OCI-LY7 (cell line): ENCODE results near the gene RAET1L. TPM values are rescaled to one million over a fixed set of nuclear protein-coding genes. Genes with fewer than 3 reads are reported as not detected.

Experiments
- BruUV-seq: library from RNA; stranded (reverse); fragments of 400-500 nt; replicated peaks from 2 replicates; lab custom pipeline; 2021; lab: Mats Ljungman, UMichigan
- CTCF ChIA-PET: fragments of 300-600 bp; sonication (Branson Sonifier 250); formaldehyde crosslinking; loops from one replicate; lab custom pipeline; 2022; ENCODE audit warnings: antibody characterized with exemption; ENCODE audit not compliant: unreplicated experiment; lab: Charles Lee
- POLR2A ChIA-PET: fragments of 300-600 bp; sonication (Branson Sonifier 250); formaldehyde crosslinking; loops from one replicate; lab custom pipeline; 2022; ENCODE audit warnings: antibody characterized with exemption; lab: Charles Lee
- DNase-seq: peaks from one replicate; pipeline ENCODE4 v3.0.0-alpha.2; 2015; ENCODE audit warnings: low spot score
- H2AFZ ChIP-seq: fragments of 200-600 bp; sonication (generic), shearing (Covaris generic); 2 replicates; pipeline ENCODE4 v1.6.1; 2014; ENCODE audit warnings: mild to moderate bottlenecking, antibody characterized with exemption, low read length, moderate library complexity
- H3K27ac ChIP-seq: fragments of 200-600 bp; sonication (generic); 2 replicates; pipeline ENCODE4 v1.5.1; 2014; ENCODE audit warnings: mixed run types, low read depth, mild to moderate bottlenecking, moderate library complexity, low read length, inconsistent platforms; ENCODE audit not compliant: poor library complexity, severe bottlenecking
- H3K36me3 ChIP-seq: fragments of 200-600 bp; sonication (generic); 2 replicates; pipeline ENCODE4 v1.6.1; 2014; ENCODE audit warnings: mild to moderate bottlenecking, antibody characterized with exemption, low read length, moderate library complexity, mixed read lengths; ENCODE audit not compliant: insufficient read depth
- H3K4me1 ChIP-seq: fragments of 200-600 bp; sonication (generic); 2 replicates; pipeline ENCODE4 v1.5.1; 2014; ENCODE audit warnings: mild to moderate bottlenecking, low read length; ENCODE audit not compliant: insufficient read depth, poor library complexity, severe bottlenecking
- H3K4me2 ChIP-seq: fragments of 200-600 bp; sonication (generic); 2 replicates; pipeline ENCODE4 v1.6.1; 2014; ENCODE audit warnings: mild to moderate bottlenecking, low read length
- H3K4me3 ChIP-seq: fragments of 200-600 bp; sonication (generic); 2 replicates; pipeline ENCODE4 v1.5.1; 2014; ENCODE audit warnings: mild to moderate bottlenecking, low read depth, low read length; ENCODE audit not compliant: poor library complexity, severe bottlenecking
- H3K79me2 ChIP-seq: fragments of 200-600 bp; sonication (generic); 2 replicates; pipeline ENCODE4 v1.6.1; 2016; ENCODE audit warnings: low read depth, mild to moderate bottlenecking, low read length, moderate library complexity, mixed read lengths; ENCODE audit not compliant: insufficient read depth
- H3K9me2 ChIP-seq: fragments of 200-600 bp; sonication (generic); 2 replicates; pipeline ENCODE4 v1.6.1; 2016; ENCODE audit warnings: mild to moderate bottlenecking, low read length, mixed read lengths; ENCODE audit not compliant: insufficient read depth
- H3K9me3 ChIP-seq: fragments of 200-600 bp; sonication (generic); 2 replicates; pipeline ENCODE4 v1.6.1; 2014; ENCODE audit warnings: mild to moderate bottlenecking, mixed run types, low read length, mixed read lengths
- H4K20me1 ChIP-seq: fragments of 200-600 bp; sonication (generic); 2 replicates; pipeline ENCODE4 v1.6.1; 2014; ENCODE audit warnings: mild to moderate bottlenecking, antibody characterized with exemption, low read length, moderate library complexity, mixed read lengths; ENCODE audit not compliant: insufficient read depth
- CTCF ChIP-seq: fragments of 200-600 bp; sonication (generic); conservative IDR thresholded peaks from 2 replicates; pipeline ENCODE4 v1.5.1; 2014; ENCODE audit warnings: mild to moderate bottlenecking, antibody characterized with exemption, low read length, moderate library complexity, mixed read lengths
- EZH2phosphoT487 ChIP-seq: fragments of 200-600 bp; sonication (generic); IDR thresholded peaks from 2 replicates; pipeline ENCODE4 v1.6.1; 2018; ENCODE audit warnings: low read depth, borderline replicate concordance, mild to moderate bottlenecking, mixed run types, antibody characterized with exemption, low read length, moderate library complexity, mixed read lengths
- intact Hi-C: fragments of 100-400 bp; cut with micrococcal nuclease; formaldehyde crosslinking; loops from one replicate; pipeline ENCODE4 v1.10.0; 2022; ENCODE audit not compliant: unreplicated experiment
- total RNA-seq, 2 experiments: library from RNA; depleted of rRNA in 1 of 2; stranded (reverse); fragments of >200 nt in 1 of 2; shearing (Covaris generic) in 1 of 2; gene quantifications; 2 replicates each; pipeline ENCODE4 v1.2.3, GENCODE V29; 2014 to 2022

The RAET1L gene
- total RNA-seq, 2 experiments from 2014 or later: not detected

GRCh38 chr6:150036081-150036480 is 10.7 kb upstream of the RAET1L start:
- H2AFZ ChIP-seq: no peak overlapping the region
- H4K20me1 ChIP-seq: no peaks in the 10 kb centered on the region; the same call in 1 of the 2 replicates
- no peaks in the 10 kb centered on the region for H3K79me2 ChIP-seq
- no peaks in the 10 kb centered on the region for H3K4me1 ChIP-seq
- H3K27ac ChIP-seq: no peak overlapping the region
- H3K4me3 ChIP-seq: no peak overlapping the region
- H3K4me2 ChIP-seq: no peak overlapping the region
- no peak for DNase-seq
- H3K9me2 ChIP-seq: no peaks in the 10 kb centered on the region
- CTCF ChIA-PET: no interaction called here
- no peak for TF ChIP-seq EZH2phosphoT487
- TF ChIP-seq CTCF: no peak
- intact Hi-C loops: no loop called here
- no TSS peak for BruUV-seq
- POLR2A ChIA-PET: no interaction called here
- no peaks in the 10 kb centered on the region for H3K9me3 ChIP-seq
- H3K36me3 ChIP-seq: no peaks in the 10 kb centered on the region

- Histone ChIP-seq H3K9me3 (no peaks in the 10 kb centered on the region), H3K4me1 (peaks cover 12% of the 10 kb centered on the region), H4K20me1 (no peaks in the 10 kb centered on the region; the same call in 1 of the 2 replicates), H3K36me3 (no peaks in the 10 kb centered on the region), H3K79me2 (no peaks in the 10 kb centered on the region), H3K9me2 (no peaks in the 10 kb centered on the region), H3K4me2 (no peak overlapping the region), H3K27ac (no peak overlapping the region), H3K4me3 (no peak overlapping the region), H2AFZ (no peak overlapping the region)
- CTCF ChIA-PET: no interaction called here
- no peak for DNase-seq
- POLR2A ChIA-PET: interaction anchor here (0.6 to 0.7 kb wide), 3 partner anchors 75 to 761 kb away, joined by 3 read pairs; no protein-coding TSS in a partner anchor
- intact Hi-C loops: no loop called here
- BruUV-seq: no TSS peak
- TF ChIP-seq CTCF (no peak), EZH2phosphoT487 (no peak)
Observed at GRCh38 chr6:150033207-150033771, 8.0 kb upstream of the RAET1L start.

- CTCF ChIA-PET: no interaction called here
- Histone ChIP-seq H4K20me1 (no peaks in the 10 kb centered on the region; the same call in 1 of the 2 replicates), H3K9me2 (no peaks in the 10 kb centered on the region), H3K4me1 (peaks cover 12% of the 10 kb centered on the region), H3K79me2 (no peaks in the 10 kb centered on the region), H3K4me3 (no peak overlapping the region), H3K4me2 (no peak overlapping the region), H3K36me3 (no peaks in the 10 kb centered on the region), H3K27ac (no peak overlapping the region), H3K9me3 (no peaks in the 10 kb centered on the region), H2AFZ (no peak overlapping the region)
- BruUV-seq: no TSS peak
- intact Hi-C loops: no loop called here
- DNase-seq: no peak
- TF ChIP-seq EZH2phosphoT487 (no peak), CTCF (no peak)
- POLR2A ChIA-PET: interaction anchor here (0.7 kb wide), 2 partner anchors 74 to 529 kb away, joined by 3 to 6 read pairs; no protein-coding TSS in a partner anchor
Observed at GRCh38 chr6:150032598-150032997, 7.3 kb upstream of the RAET1L start.
